RWPE1 (cell line): ENCODE results near the gene LMO3.

Source experiments
- CTCF ChIA-PET: fragments of 350-600 bp; sonication (Branson Sonifier 250); formaldehyde crosslinking; extraction: SDS; loops from one replicate; lab custom pipeline; 2021; lab: Yijun Ruan, JAX
- POLR2A ChIA-PET: fragments of 400-600 bp; formaldehyde crosslinking; extraction: SDS; loops from one replicate; lab custom pipeline; 2020; ENCODE audit warnings: antibody characterized with exemption; ENCODE audit not compliant: low non-redundant PET; lab: Yijun Ruan, JAX
- DNase-seq: peaks from one replicate; pipeline ENCODE4 v3.0.0; 2012; ENCODE audit warnings: low spot score
- H3K27ac ChIP-seq: fragments of 450-650 bp; 2 replicates; pipeline ENCODE4 v1.5.1; 2017
- TF ChIP-seq, protein P1 (sequence below): fragments of 450-650 bp; conservative IDR thresholded peaks from 2 replicates; pipeline ENCODE4 v1.5.1; 2017; ENCODE audit warnings: low read depth, mild to moderate bottlenecking

Gene LMO3

DNA sequence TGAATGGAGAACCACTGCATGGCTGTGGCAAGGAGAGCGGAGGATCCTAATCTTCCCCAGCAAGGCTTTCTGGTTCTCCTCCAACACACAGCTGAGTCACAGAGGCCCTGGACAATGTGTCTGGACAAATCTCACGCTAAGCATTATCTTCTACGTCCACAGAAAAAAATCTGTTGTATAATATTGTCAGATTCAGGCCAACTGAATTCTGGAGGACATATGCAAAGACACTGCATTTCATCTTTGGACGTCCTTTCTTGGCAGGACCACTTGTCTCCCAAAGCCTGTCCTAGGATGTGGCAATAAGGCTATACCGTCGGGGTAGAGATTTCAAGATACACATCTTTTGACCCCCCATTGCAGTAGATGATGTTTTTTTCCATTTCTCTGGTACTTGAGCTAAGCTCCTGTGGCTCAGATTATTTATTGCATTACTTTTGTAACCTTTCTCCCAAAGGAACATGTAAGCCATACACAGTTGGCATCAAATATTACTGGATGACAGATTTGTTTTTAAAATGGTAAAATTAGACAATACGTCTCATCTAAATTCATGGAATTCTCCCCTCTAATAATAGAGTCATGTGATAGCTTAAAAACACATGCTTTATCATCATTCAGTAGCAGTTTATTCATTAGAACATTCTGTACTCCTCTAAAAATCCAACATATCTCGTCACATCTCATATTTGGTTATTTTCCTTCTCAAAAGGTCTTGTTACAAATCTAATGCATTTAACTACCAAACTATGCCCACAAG is 19.4 kb downstream of the LMO3 start:
- TF ChIP-seq, protein P1, sequence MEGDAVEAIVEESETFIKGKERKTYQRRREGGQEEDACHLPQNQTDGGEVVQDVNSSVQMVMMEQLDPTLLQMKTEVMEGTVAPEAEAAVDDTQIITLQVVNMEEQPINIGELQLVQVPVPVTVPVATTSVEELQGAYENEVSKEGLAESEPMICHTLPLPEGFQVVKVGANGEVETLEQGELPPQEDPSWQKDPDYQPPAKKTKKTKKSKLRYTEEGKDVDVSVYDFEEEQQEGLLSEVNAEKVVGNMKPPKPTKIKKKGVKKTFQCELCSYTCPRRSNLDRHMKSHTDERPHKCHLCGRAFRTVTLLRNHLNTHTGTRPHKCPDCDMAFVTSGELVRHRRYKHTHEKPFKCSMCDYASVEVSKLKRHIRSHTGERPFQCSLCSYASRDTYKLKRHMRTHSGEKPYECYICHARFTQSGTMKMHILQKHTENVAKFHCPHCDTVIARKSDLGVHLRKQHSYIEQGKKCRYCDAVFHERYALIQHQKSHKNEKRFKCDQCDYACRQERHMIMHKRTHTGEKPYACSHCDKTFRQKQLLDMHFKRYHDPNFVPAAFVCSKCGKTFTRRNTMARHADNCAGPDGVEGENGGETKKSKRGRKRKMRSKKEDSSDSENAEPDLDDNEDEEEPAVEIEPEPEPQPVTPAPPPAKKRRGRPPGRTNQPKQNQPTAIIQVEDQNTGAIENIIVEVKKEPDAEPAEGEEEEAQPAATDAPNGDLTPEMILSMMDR = no peak
- DNase-seq = no peak
- H3K27ac ChIP-seq = no peak overlapping the region
- ChIA-PET CTCF (no interaction called here), POLR2A (no interaction called here)

DNA sequence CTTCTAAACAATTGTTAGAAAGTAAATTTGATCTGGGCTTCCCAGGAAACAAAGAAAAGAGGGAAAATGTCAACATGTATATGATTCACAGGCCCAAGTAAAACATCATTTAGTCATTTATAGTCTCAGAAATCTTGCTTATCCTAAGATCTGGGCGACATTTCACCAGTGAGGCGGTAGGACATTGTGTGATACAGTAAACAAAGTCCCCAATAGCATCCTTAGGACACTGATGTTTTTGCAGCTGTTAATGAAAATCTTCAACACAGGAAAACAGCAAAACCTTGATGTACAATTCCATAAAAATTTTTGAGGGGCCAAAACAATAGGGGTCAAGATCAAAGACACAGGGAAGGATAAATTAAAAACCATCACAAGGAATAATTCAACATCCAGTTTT is 20.2 kb downstream of the LMO3 start:
- POLR2A ChIA-PET = no interaction called here

DNA sequence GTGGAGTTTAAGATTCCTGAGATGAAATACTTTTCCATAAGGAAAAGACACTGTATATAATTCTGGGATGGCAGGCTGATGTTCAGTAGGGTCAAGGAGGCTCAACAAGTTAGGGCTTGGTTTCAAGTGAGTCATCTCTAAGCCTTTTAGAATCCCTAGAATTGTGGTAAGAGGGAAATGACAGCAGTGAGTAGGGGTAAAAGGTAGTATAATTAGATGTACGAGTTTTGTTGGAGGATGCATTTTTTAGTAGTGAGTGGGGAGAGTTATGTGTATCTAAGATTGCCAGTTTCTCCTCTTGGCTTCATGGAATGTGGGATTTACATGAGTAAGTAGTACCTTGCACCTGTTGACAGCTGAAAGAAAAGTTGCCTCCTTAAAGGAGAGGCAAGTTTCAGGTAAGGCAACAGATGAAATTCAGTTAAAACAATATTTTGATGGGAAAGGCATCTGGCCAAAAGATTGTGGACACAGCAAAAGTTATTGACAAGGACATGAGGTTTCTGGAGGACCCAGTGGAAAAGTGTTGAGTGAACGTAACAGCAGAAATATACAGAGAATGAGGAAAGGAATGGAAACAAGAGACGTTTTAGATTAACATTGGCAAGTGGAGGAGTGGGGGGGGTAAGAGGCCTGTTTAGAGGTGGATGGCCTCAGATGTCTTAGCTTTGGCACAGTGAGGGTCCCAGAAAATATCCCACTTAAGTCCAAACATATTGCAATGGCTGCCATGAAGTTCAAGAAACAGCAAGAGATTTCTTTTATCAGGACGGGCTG is 21.8 kb downstream of the LMO3 start:
- H3K27ac ChIP-seq = no peak overlapping the region
- CTCF ChIA-PET = no interaction called here
- TF ChIP-seq, protein P1 = no peak
- peak; percentile 86 for DNase-seq
- POLR2A ChIA-PET = no interaction called here

More for the DNA sequence above, 20.2 kb downstream of the LMO3 start:
- no peak overlapping the region for H3K27ac ChIP-seq
- DNase-seq = no peak
- CTCF ChIA-PET = no interaction called here
- TF ChIP-seq, protein P1 = no peak

DNA sequence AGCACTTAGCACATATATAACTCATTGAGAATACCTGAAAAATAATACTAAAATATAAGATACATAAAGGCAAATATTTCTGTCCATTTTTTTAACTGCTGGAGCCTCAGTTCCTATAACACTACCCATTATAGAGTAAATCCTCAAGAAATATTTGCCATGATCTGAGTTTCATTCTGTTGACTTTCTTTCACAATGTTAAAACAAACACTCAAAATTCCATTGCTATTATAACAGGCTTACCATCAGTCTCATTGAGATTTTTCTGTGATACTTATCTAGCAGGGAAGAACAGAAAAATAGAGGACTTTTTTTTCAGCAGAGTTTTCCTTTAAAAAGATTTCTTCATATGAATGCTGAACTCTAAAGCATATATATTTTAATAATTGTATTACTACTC is 24.5 kb downstream of the LMO3 start:
- TF ChIP-seq, protein P1 = no peak
- no peak for DNase-seq
- ChIA-PET CTCF (interaction anchor here (0.6 kb wide), 1 partner anchor 186 kb away, joined by 6 read pairs; no protein-coding TSS in a partner anchor), POLR2A (no interaction called here)
- no peak overlapping the region for H3K27ac ChIP-seq

DNA sequence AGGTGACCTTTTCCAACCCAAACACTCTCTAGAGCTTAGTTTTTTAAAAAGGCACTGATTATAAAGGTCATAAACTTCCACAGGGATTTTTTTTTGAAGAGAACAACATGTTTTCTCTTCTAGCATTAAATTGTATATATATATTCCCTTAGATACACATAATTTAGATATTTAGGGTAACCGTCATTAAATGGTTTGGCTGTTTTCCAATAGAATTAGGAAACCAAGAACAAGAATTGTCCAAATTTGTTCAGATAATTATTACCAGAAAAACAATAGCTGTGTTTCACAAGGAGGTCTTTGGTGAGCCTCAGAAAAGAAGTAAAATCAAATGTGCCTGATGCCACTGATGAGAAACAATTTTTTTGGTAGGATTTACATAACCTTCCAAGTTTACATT is 26.9 kb downstream of the LMO3 start:
- no peak for DNase-seq
- POLR2A ChIA-PET = no interaction called here
- H3K27ac ChIP-seq = no peak overlapping the region
- CTCF ChIA-PET = no interaction called here
- TF ChIP-seq, protein P1 = no peak

- no peak overlapping the region for H3K27ac ChIP-seq
- ChIA-PET POLR2A (no interaction called here), CTCF (no interaction called here)
- peak; percentile 6 for DNase-seq
- TF ChIP-seq, protein P1 = no peak
Measured at GRCh38 chr12:16573398-16574077, 32.4 kb downstream of the LMO3 start.
